Mesenchymal stem cell (in vitro differentiated cells and primary cell): ENCODE measurements around the gene SCARB1.

ENCODE experiments used
- DNase-seq: peaks from one replicate; pipeline ENCODE4 v3.0.0-alpha.2; 2013
- H2AFZ ChIP-seq: one replicate; pipeline ENCODE4 v1.6.1; 2013; ENCODE audit warnings: low read depth, mild to moderate bottlenecking, control low read depth, inconsistent platforms, low read length, moderate library complexity
- H2AK5ac ChIP-seq: 2 replicates; pipeline ENCODE4 v1.6.1; 2013; ENCODE audit warnings: low read length, moderate library complexity, mild to moderate bottlenecking, inconsistent platforms; ENCODE audit not compliant: severe bottlenecking
- H2BK120ac ChIP-seq: one replicate; pipeline ENCODE4 v1.6.1; 2013; ENCODE audit warnings: low read depth, mild to moderate bottlenecking, inconsistent platforms, low read length, moderate library complexity
- H2BK12ac ChIP-seq, 2 experiments: one replicate each; pipeline ENCODE4 v1.6.1; 2013; ENCODE audit warnings: inconsistent platforms in 2 of 2, low read length in 2 of 2, mild to moderate bottlenecking in 2 of 2, moderate library complexity in 2 of 2, control low read depth in 1 of 2
- H2BK15ac ChIP-seq: one replicate; pipeline ENCODE4 v1.6.1; 2013; ENCODE audit warnings: mild to moderate bottlenecking, low read depth, inconsistent platforms; ENCODE audit not compliant: poor library complexity, severe bottlenecking
- H2BK5ac ChIP-seq: 2 replicates; pipeline ENCODE4 v1.6.1; 2013; ENCODE audit warnings: low read depth, mild to moderate bottlenecking, low read length, control low read depth, inconsistent platforms; ENCODE audit not compliant: poor library complexity, severe bottlenecking
- H3K14ac ChIP-seq, 2 experiments: one replicate each; pipeline ENCODE4 v1.6.1; 2013; ENCODE audit warnings: inconsistent platforms in 2 of 2, low read length in 2 of 2, control low read depth in 1 of 2, mild to moderate bottlenecking in 1 of 2, moderate library complexity in 1 of 2
- H3K18ac ChIP-seq, 2 experiments: one replicate each; pipeline ENCODE4 v1.6.1; 2013; ENCODE audit warnings: inconsistent platforms in 2 of 2, low read length in 2 of 2, control low read depth in 1 of 2, low read depth in 1 of 2, mild to moderate bottlenecking in 1 of 2
- H3K23ac ChIP-seq, 2 experiments: one replicate each; pipeline ENCODE4 v1.6.1; 2013; ENCODE audit warnings: inconsistent platforms in 2 of 2, low read length in 2 of 2, mild to moderate bottlenecking in 2 of 2, moderate library complexity in 2 of 2, control low read depth in 1 of 2
- H3K27ac ChIP-seq: 2 replicates; pipeline ENCODE4 v1.5.1; 2013; ENCODE audit warnings: mild to moderate bottlenecking, moderate library complexity, low read length, control low read depth, inconsistent platforms; ENCODE audit not compliant: poor library complexity, severe bottlenecking
- H3K27me3 ChIP-seq, 2 experiments: 2 replicates each; pipeline versions ENCODE4 v1.6.1 to v1.7.0; 2013; ENCODE audit warnings: low read length in 2 of 2, mild to moderate bottlenecking in 2 of 2, moderate library complexity in 2 of 2, control low read depth in 1 of 2, inconsistent platforms in 1 of 2; ENCODE audit not compliant: control insufficient read depth in 1 of 2, insufficient read depth in 1 of 2
- H3K36me3 ChIP-seq, 2 experiments: 2 replicates each; pipeline versions ENCODE4 v1.6.1 to v1.7.0; 2013; ENCODE audit warnings: low read length in 2 of 2, control low read depth in 1 of 2, inconsistent platforms in 1 of 2, low read depth in 1 of 2, mild to moderate bottlenecking in 1 of 2; ENCODE audit not compliant: insufficient read depth in 2 of 2, control insufficient read depth in 1 of 2
- H3K4ac ChIP-seq, 2 experiments: one replicate each; pipeline ENCODE4 v1.6.1; 2013; ENCODE audit warnings: inconsistent platforms in 2 of 2, low read length in 2 of 2, mild to moderate bottlenecking in 2 of 2, moderate library complexity in 2 of 2, control low read depth in 1 of 2, low read depth in 1 of 2
- H3K4me1 ChIP-seq: 2 replicates; pipeline ENCODE4 v1.6.1; 2013; ENCODE audit warnings: low read depth, low read length, control low read depth; ENCODE audit not compliant: control insufficient read depth, insufficient read depth
- H3K4me2 ChIP-seq: 2 replicates; pipeline ENCODE4 v1.6.1; 2013; ENCODE audit warnings: low read length, mild to moderate bottlenecking, inconsistent platforms; ENCODE audit not compliant: poor library complexity, severe bottlenecking
- H3K4me3 ChIP-seq, 2 experiments: 2 replicates each; pipeline versions ENCODE4 v1.5.1 to v1.7.0; 2013; ENCODE audit warnings: low read length in 2 of 2, mild to moderate bottlenecking in 2 of 2, control low read depth in 1 of 2, low read depth in 1 of 2; ENCODE audit not compliant: insufficient read depth in 1 of 2
- H3K79me1 ChIP-seq: replicated peaks from 2 replicates; pipeline ENCODE4 v1.6.1; 2013; ENCODE audit warnings: mild to moderate bottlenecking, control low read depth, low read length, inconsistent platforms; ENCODE audit not compliant: poor library complexity, severe bottlenecking
- H3K9ac ChIP-seq: 2 replicates; pipeline ENCODE4 v1.7.0; 2013; ENCODE audit warnings: mild to moderate bottlenecking, low read length, moderate library complexity
- H3K9me3 ChIP-seq: 2 replicates; pipeline ENCODE4 v1.7.0; 2013; ENCODE audit warnings: mild to moderate bottlenecking, low read length; ENCODE audit not compliant: control insufficient read depth
- H4K8ac ChIP-seq: one replicate; pipeline ENCODE4 v1.6.1; 2013; ENCODE audit warnings: inconsistent platforms, mild to moderate bottlenecking, low read length, moderate library complexity
- H4K91ac ChIP-seq: one replicate; pipeline ENCODE4 v1.6.1; 2013; ENCODE audit warnings: mild to moderate bottlenecking, low read length, inconsistent platforms
- WGBS: methylation state at CpG from one replicate; pipeline ENCODE4 v1.1.7; 2013; ENCODE audit warnings: mixed read lengths; 5-methylcytosine and 5-hydroxymethylcytosine counted together

SCARB1 gene

DNA sequence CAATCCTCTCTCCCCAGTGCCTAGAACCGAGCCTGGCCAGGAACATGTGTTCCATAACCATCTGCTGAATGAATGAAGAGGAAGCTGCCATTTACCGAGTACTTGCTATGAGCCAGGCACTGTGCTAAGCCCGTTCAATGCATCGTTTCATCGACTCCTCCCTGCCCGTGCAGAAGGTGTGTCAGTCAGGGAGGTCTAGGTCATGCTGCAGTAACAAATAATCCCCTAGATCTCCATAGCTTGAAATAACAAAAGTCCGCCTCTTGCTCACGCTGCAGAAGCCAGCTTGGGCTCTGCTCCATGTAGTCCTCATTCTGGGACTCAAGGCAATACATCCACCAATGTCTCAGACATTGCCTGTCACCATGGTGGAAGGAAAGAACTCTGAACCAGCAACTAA, 101.3 kb downstream of the SCARB1 start:
- Histone ChIP-seq H3K4me3 (no peak overlapping the region), H3K4me1 (peaks cover 39% of the 10 kb centered on the region), H3K27me3 (peaks cover 0 to 27% of the 10 kb centered on the region in 2 experiments), H2BK5ac (no peak overlapping the region), H3K23ac (no peak overlapping the region), H4K91ac (peak overlapping the region; percentile 16), H2BK12ac (peak overlapping the region in 1 of 2 experiments; percentile 97), H3K18ac (peak overlapping the region; percentile 38 to 50), H2BK15ac (peak overlapping the region; percentile 55), H3K9ac (no peak overlapping the region), H3K4ac (peak overlapping the region in 1 of 2 experiments; percentile 3), H3K9me3 (peaks cover 3% of the 10 kb centered on the region), H3K14ac (no peak overlapping the region), H2AFZ (no peak overlapping the region), H4K8ac (peak overlapping the region; percentile 3), H3K27ac (no peak overlapping the region), H3K36me3 (no peaks in the 10 kb centered on the region), H2AK5ac (peak overlapping the region; percentile 19), H2BK120ac (no peak overlapping the region), H3K4me2 (no peak overlapping the region), H3K79me1 (no peaks in the 10 kb centered on the region)
- no peak for DNase-seq
- WGBS: 99% methylated on average over 8 of the region's 8 CpGs

DNA sequence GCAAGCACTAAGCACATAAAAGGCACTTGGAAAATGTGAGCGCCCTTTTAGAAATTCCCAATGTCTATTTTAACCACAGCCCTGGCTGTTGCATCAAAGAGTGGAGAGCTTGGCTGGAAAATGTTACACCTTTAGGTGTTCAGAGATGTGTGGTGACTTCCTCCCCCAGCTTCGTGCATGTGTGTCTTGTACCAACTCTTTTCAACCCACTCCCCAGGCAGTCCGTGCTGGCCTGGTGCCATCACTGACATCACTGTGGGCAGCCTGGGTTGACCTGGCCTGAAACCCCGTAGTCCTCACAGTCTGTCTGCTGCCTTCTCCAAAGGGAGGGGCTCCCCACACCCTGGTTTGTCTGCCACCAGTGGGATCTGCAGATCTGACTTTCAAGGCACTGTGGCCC, 101.8 kb downstream of the SCARB1 start:
- WGBS: 67% methylated on average over 3 of the region's 4 CpGs
- Histone ChIP-seq H3K79me1 (no peaks in the 10 kb centered on the region), H3K9me3 (peaks cover 8% of the 10 kb centered on the region), H2AFZ (no peak overlapping the region), H2BK15ac (no peak overlapping the region), H3K23ac (no peak overlapping the region), H4K8ac (no peak overlapping the region), H2AK5ac (peak overlapping the region; percentile 3), H3K18ac (peak overlapping the region; percentile 10 to 50), H2BK120ac (peak overlapping the region; percentile 35), H3K36me3 (no peaks in the 10 kb centered on the region), H3K14ac (peak overlapping the region in 1 of 2 experiments; percentile 94), H3K4me1 (peaks cover 36% of the 10 kb centered on the region), H3K4ac (peak overlapping the region in 1 of 2 experiments; percentile 3), H3K27me3 (peaks cover 0 to 27% of the 10 kb centered on the region in 2 experiments), H3K27ac (peak overlapping the region; percentile 5), H4K91ac (peak overlapping the region; percentile 14), H2BK12ac (peak overlapping the region in 1 of 2 experiments; percentile 97), H3K9ac (no peak overlapping the region), H3K4me2 (no peak overlapping the region), H3K4me3 (no peak overlapping the region), H2BK5ac (no peak overlapping the region)
- DNase-seq: peak; percentile 79

DNA sequence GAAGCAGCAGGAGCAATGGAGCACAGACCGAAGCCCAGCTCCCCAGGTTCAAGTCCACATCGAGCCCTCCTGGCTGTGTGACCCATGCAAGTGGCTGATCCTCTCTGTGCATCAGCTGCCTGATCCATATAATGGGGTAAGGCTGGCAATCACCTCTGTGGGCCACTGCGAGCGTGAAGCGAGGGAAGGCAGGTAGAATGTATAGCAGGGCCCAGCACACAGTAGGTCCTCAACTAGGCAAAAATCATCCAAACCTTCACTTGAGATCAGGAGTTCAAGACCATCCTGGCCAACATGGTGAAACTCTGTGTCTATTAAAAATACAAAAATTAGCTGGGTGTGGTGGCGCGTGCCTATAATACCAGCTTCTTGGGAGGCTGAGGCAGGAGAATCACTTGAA, 102.6 kb downstream of the SCARB1 start:
- Histone ChIP-seq H3K4ac (peak overlapping the region in 1 of 2 experiments; percentile 30), H3K18ac (peak overlapping the region; percentile 9 to 35), H3K27ac (no peak overlapping the region), H4K8ac (no peak overlapping the region), H3K9ac (no peak overlapping the region), H3K4me2 (no peak overlapping the region), H2AK5ac (peak overlapping the region; percentile 96), H4K91ac (peak overlapping the region; percentile 22), H2BK5ac (no peak overlapping the region), H3K9me3 (peaks cover 9% of the 10 kb centered on the region), H2BK120ac (peak overlapping the region; percentile 21), H2BK12ac (peak overlapping the region; percentile 64 to 99), H2AFZ (no peak overlapping the region), H3K27me3 (peaks cover 0 to 27% of the 10 kb centered on the region in 2 experiments), H2BK15ac (no peak overlapping the region), H3K14ac (no peak overlapping the region), H3K36me3 (no peaks in the 10 kb centered on the region), H3K79me1 (no peaks in the 10 kb centered on the region), H3K4me3 (no peak overlapping the region), H3K23ac (no peak overlapping the region), H3K4me1 (peaks cover 34% of the 10 kb centered on the region)
- 94% methylated on average over 7 of the region's 7 CpGs for WGBS
- no peak for DNase-seq

DNA sequence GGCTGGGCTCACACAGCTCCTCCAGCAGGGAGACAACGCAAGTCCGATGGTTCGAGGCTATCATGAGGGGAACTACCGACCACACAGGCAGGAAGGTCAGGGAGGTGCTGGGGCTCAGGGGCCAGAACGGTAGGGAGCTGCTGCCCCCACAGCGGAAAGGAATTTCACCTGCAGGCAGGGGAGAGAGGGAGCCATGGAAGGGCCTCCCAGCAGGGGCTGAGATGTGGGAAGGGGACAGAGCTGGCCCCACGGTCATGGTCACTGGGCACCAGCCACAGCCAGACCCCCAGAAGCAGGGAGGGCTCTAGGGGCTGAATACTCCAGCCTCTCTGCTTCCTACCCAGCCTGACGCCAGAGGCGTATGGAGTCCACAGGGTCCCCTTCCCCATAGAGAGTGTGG, 103.1 kb downstream of the SCARB1 start:
- Histone ChIP-seq H3K27me3 (peaks cover 0 to 27% of the 10 kb centered on the region in 2 experiments), H3K79me1 (no peaks in the 10 kb centered on the region), H3K9ac (no peak overlapping the region), H3K4me3 (peak overlapping the region in 1 of 2 experiments; percentile 17), H2BK120ac (peak overlapping the region; percentile 21), H3K4ac (peak overlapping the region in 1 of 2 experiments; percentile 34), H2AK5ac (peak overlapping the region; percentile 96), H3K4me1 (peaks cover 34% of the 10 kb centered on the region), H3K4me2 (no peak overlapping the region), H4K8ac (peak overlapping the region; percentile 59), H3K27ac (no peak overlapping the region), H2BK15ac (peak overlapping the region; percentile 87), H2AFZ (no peak overlapping the region), H2BK5ac (no peak overlapping the region), H3K14ac (peak overlapping the region in 1 of 2 experiments; percentile 75), H3K9me3 (peaks cover 9% of the 10 kb centered on the region), H3K18ac (peak overlapping the region; percentile 35 to 67), H3K36me3 (no peaks in the 10 kb centered on the region), H2BK12ac (peak overlapping the region; percentile 64 to 99), H3K23ac (peak overlapping the region in 1 of 2 experiments; percentile 16), H4K91ac (peak overlapping the region; percentile 22)
- DNase-seq: no peak
- 84% methylated on average over 9 of the region's 9 CpGs for WGBS
